Stimulated activated CD8-positive, alpha-beta memory T cell treated with anti-CD3 and anti-CD28 coated beads, Interleukin-4, amount 100 ng/mL, for 1 hour (primary cell): ENCODE results near the gene ARPC2.
"Not testable (repeated sequence)": the region's sequence is repeated elsewhere in the genome, so short reads cannot be mapped to it uniquely, and the experiment has no call there.

Experiments
- DNase-seq, 2 donors: peaks; one replicate each; pipeline ENCODE4 v3.0.0-alpha.2; 2020; ENCODE audit warnings: low read depth in 2 of 2, low spot score in 1 of 2

ARPC2 gene

GRCh38 chr2:218269900-218270720, 53.1 kb downstream of the ARPC2 start, which contains the start of the genes AAMP and PNKD:
Gene AAMP, minus strand, starts transcription at chr2:218270137. Its CDS starts 51 bp downstream, at chr2:218270086.
Gene PNKD, plus strand, starts transcription at chr2:218270519. Its CDS starts 17 bp downstream, at chr2:218270536.
- DNase-seq, result peak; percentile 100

- no peak for DNase-seq
Observed at GRCh38 chr2:218270721-218271486, 53.9 kb downstream of the ARPC2 start.

- no peak for DNase-seq
Observed at GRCh38 chr2:218271487-218271797, 54.5 kb downstream of the ARPC2 start.

- no peak for DNase-seq
Observed at GRCh38 chr2:218271865-218272530, 55.0 kb downstream of the ARPC2 start.

- DNase-seq, result peak; percentile 51 to 64
Observed at GRCh38 chr2:218272531-218273212, 55.7 kb downstream of the ARPC2 start.

- not testable (repeated sequence) for DNase-seq
Observed at GRCh38 chr2:218273214-218273907, 56.4 kb downstream of the ARPC2 start.

GRCh38 chr2:218273908-218274249, 56.9 kb downstream of the ARPC2 start:
- no peak for DNase-seq

GRCh38 chr2:218274586-218274985, 57.6 kb downstream of the ARPC2 start:
- DNase-seq, result no peak

- no peak for DNase-seq
Observed at GRCh38 chr2:218275371-218276072, 58.5 kb downstream of the ARPC2 start.

- DNase-seq, result no peak
Observed at GRCh38 chr2:218276986-218277755, 60.2 kb downstream of the ARPC2 start.

GRCh38 chr2:218277921-218278320, 60.9 kb downstream of the ARPC2 start:
- no peak for DNase-seq

GRCh38 chr2:218278531-218279360, 61.8 kb downstream of the ARPC2 start:
- DNase-seq, result no peak

- no peak for DNase-seq
Observed at GRCh38 chr2:218280260-218280870, 63.4 kb downstream of the ARPC2 start.

GRCh38 chr2:218281449-218281848, 64.5 kb downstream of the ARPC2 start:
- DNase-seq, result no peak

- DNase-seq, result no peak
Observed at GRCh38 chr2:218282173-218282991, 65.4 kb downstream of the ARPC2 start.

GRCh38 chr2:218284106-218284811, 67.3 kb downstream of the ARPC2 start:
- DNase-seq, result peak in 1 of 2 donors; percentile 33
